COLO668 (cell line): ENCODE data around the gene TNPO3.

Source experiments
- DNase-seq: peaks from one replicate; lab custom pipeline; 2025; ENCODE audit not compliant: unreplicated experiment; lab: John Stamatoyannopoulos, UW

The TNPO3 gene

DNA sequence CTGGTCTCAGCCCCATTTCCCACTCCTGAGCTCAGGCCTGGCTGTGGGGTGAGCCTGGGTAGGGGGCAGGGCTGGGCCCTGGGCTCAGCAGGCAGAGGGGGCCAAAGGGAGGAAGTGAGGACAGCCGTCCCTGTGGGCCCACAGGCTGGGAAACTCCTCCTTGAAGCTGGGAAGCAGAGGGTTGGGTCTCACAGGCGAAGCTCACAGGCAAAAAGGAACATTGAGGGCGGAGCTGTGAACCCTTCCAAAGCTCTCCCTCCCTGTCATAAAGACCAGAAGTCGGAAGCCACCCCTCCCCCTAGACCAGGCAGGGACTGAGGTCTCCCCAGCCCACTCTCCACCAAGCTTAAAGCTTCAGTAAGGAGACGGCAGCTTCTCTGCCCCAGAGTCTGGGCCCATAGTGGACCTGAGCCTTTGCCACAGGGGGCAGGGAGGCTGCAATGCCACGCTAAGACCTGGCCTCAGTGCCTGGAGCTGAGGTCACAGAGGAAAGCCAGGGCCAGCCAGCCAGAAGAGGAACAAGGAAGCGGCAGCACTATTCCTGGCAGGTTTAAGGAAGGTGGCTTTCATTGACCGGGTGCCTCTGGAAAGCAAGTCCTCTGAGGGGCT is 143.4 kb downstream of the TNPO3 start:
- no peak for DNase-seq

- no peak for DNase-seq
Observed at GRCh38 chr7:128910569-128910945, 144.4 kb downstream of the TNPO3 start, which contains the start of gene KCP. Gene KCP (minus strand): TSS chr7:128910709. CDS start chr7:128910676, 33 bp downstream.

GRCh38 chr7:128909625-128910568 is 145.0 kb downstream of the TNPO3 start:
- no peak for DNase-seq

- DNase-seq, result no peak
Observed at GRCh38 chr7:128908750-128909624, 145.9 kb downstream of the TNPO3 start.

GRCh38 chr7:128906766-128907559 is 147.9 kb downstream of the TNPO3 start:
- no peak for DNase-seq

GRCh38 chr7:128906001-128906765 is 148.7 kb downstream of the TNPO3 start:
- no peak for DNase-seq

DNA sequence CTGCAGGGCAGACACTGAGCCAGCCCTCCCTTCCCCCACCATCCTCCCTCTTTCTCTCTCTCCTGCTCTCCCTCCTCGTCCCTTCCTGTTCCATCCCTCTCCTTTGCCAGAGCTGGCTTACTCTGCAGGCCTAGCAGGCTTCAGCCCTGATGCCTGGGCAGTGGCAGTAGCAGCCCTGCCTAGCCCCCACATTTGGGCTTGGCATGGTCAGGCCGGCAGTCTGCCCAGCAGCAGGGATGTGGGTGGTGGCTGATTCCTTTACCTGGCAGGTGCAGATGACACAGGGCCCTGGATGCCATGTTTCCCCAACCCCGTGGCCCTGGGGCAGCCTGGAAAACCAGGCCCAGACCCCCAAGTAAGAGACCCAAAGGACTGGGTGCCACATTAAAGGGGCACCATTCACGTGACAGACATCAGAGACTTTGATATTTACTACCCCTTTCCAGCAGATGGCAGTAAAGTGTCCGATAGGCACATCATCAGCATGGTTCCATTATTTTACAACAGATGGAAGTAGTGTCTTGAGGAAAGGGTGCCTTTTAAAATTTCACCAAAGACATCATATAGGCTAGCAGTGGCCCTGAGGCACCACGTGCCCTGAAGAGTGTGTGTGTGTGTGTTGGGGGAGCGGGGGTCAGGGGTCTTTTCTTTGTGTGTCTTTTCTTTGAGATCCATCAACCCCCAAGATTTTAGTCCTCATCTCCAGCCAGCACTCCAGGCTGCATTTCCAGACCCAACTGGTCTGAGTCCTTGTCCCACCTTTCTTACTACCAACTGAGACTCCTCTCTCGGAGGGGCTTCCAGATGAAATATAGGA is 150.3 kb downstream of the TNPO3 start:
- DNase-seq, result no peak
